Trophoblast cell (in vitro differentiated cells and primary cell): ENCODE results near the gene PALMD.
A peak's percentile ranks its signal among the peaks of the same experiment; 100 is the strongest.

Experiments
- DNase-seq, 2 donors: peaks; one replicate each; pipeline ENCODE4 v3.0.0-alpha.2; 2016
- H2AFZ ChIP-seq: 2 replicates; pipeline ENCODE4 v1.6.1; 2013; ENCODE audit warnings: low read length, moderate library complexity, mild to moderate bottlenecking; ENCODE audit not compliant: insufficient read depth, poor library complexity
- H2AK5ac ChIP-seq: 2 replicates; pipeline ENCODE4 v1.6.1; 2013; ENCODE audit warnings: mild to moderate bottlenecking, low read length
- H2BK120ac ChIP-seq: 2 replicates; pipeline ENCODE4 v1.6.1; 2013; ENCODE audit warnings: low read length, mild to moderate bottlenecking, moderate library complexity; ENCODE audit not compliant: insufficient read depth, poor library complexity
- H2BK12ac ChIP-seq: 2 replicates; pipeline ENCODE4 v1.6.1; 2013; ENCODE audit warnings: mild to moderate bottlenecking, low read length, moderate library complexity
- H2BK5ac ChIP-seq: 2 replicates; pipeline ENCODE4 v1.6.1; 2013; ENCODE audit warnings: low read length, low read depth, moderate library complexity, mild to moderate bottlenecking; ENCODE audit not compliant: poor library complexity
- H3K14ac ChIP-seq: 2 replicates; pipeline ENCODE4 v1.6.1; 2013; ENCODE audit warnings: mild to moderate bottlenecking, low read length
- H3K18ac ChIP-seq: 2 replicates; pipeline ENCODE4 v1.6.1; 2013; ENCODE audit warnings: mild to moderate bottlenecking, low read length
- H3K23ac ChIP-seq: 2 replicates; pipeline ENCODE4 v1.6.1; 2013; ENCODE audit warnings: low read length
- H3K27ac ChIP-seq: 2 replicates; pipeline ENCODE4 v1.5.1; 2013; ENCODE audit warnings: low read depth, mild to moderate bottlenecking, inconsistent platforms, low read length, moderate library complexity
- H3K27me3 ChIP-seq: 2 replicates; pipeline ENCODE4 v1.6.1; 2013; ENCODE audit warnings: inconsistent platforms, mild to moderate bottlenecking, low read length, moderate library complexity; ENCODE audit not compliant: insufficient read depth
- H3K36me3 ChIP-seq, 2 experiments: 1 replicate in 1 of 2; 2 replicates in 1 of 2; pipeline ENCODE4 v1.6.1; 2013; ENCODE audit warnings: low read length in 2 of 2, mild to moderate bottlenecking in 2 of 2, moderate library complexity in 1 of 2; ENCODE audit not compliant: insufficient read depth in 2 of 2, control insufficient read depth in 1 of 2
- H3K4ac ChIP-seq: 2 replicates; pipeline ENCODE4 v1.6.1; 2013; ENCODE audit warnings: low read depth, mild to moderate bottlenecking, low read length, moderate library complexity
- H3K4me1 ChIP-seq, 2 experiments: 1 replicate in 1 of 2; 2 replicates in 1 of 2; pipeline ENCODE4 v1.6.1; 2013; ENCODE audit warnings: low read length in 2 of 2, mild to moderate bottlenecking in 2 of 2, moderate library complexity in 1 of 2; ENCODE audit not compliant: insufficient read depth in 2 of 2, control insufficient read depth in 1 of 2
- H3K4me2 ChIP-seq: 2 replicates; pipeline ENCODE4 v1.6.1; 2013; ENCODE audit warnings: inconsistent platforms, mild to moderate bottlenecking, low read length, moderate library complexity
- H3K4me3 ChIP-seq: 2 replicates; pipeline ENCODE4 v1.5.1; 2013; ENCODE audit warnings: mild to moderate bottlenecking, low read depth, low read length, inconsistent platforms
- H3K79me1 ChIP-seq: one replicate; pipeline ENCODE4 v1.6.1; 2013; ENCODE audit warnings: low read length
- H3K79me2 ChIP-seq: 2 replicates; pipeline ENCODE4 v1.6.1; 2013; ENCODE audit warnings: low read length, mild to moderate bottlenecking; ENCODE audit not compliant: control insufficient read depth, insufficient read depth, poor library complexity
- H3K9ac ChIP-seq: 2 replicates; pipeline ENCODE4 v1.6.1; 2013; ENCODE audit warnings: mild to moderate bottlenecking, low read length
- H3K9me3 ChIP-seq: 2 replicates; pipeline ENCODE4 v1.6.1; 2013; ENCODE audit warnings: low read depth, mild to moderate bottlenecking, control low read depth, inconsistent platforms, low read length; ENCODE audit not compliant: insufficient read depth
- H4K12ac ChIP-seq: 2 replicates; pipeline ENCODE4 v1.6.1; 2013; ENCODE audit warnings: low read depth, mild to moderate bottlenecking, low read length, moderate library complexity
- H4K8ac ChIP-seq: 2 replicates; pipeline ENCODE4 v1.6.1; 2013; ENCODE audit warnings: low read depth, mild to moderate bottlenecking, low read length, moderate library complexity
- H4K91ac ChIP-seq: one replicate; pipeline ENCODE4 v1.6.1; 2013; ENCODE audit warnings: low read depth, mild to moderate bottlenecking, low read length, moderate library complexity
- WGBS: extraction: QIAGEN DNeasy Blood & Tissue Kit; methylation state at CpG from one replicate; pipeline ENCODE4 v1.1.7; 2013; ENCODE audit warnings: missing lambda C conversion rate; ENCODE audit not compliant: insufficient read length, insufficient coverage; ENCODE audit errors: extremely low coverage; 5-methylcytosine and 5-hydroxymethylcytosine counted together

The PALMD gene

GRCh38 chr1:99672038-99672437, 26.1 kb downstream of the PALMD start:
- Histone ChIP-seq H3K9me3 (no peaks in the 10 kb centered on the region), H3K4me1 (no peaks in the 10 kb centered on the region), H3K36me3 (no peaks in the 10 kb centered on the region), H3K27me3 (no peaks in the 10 kb centered on the region), H3K27ac (no peak overlapping the region), H3K79me2 (no peaks in the 10 kb centered on the region), H3K9ac (no peak overlapping the region), H2BK12ac (no peak overlapping the region), H4K8ac (no peak overlapping the region), H3K79me1 (no peaks in the 10 kb centered on the region), H2AFZ (no peak overlapping the region), H3K4me3 (no peak overlapping the region), H2BK120ac (no peak overlapping the region), H3K4ac (no peak overlapping the region), H3K18ac (no peak overlapping the region), H3K23ac (no peak overlapping the region), H2BK5ac (no peak overlapping the region), H3K14ac (no peak overlapping the region), H4K12ac (no peak overlapping the region), H2AK5ac (no peak overlapping the region), H3K4me2 (no peak overlapping the region), H4K91ac (no peak overlapping the region)
- no peak for DNase-seq
- WGBS = no CpG with 5 or more reads among the region's 4 CpGs

GRCh38 chr1:99672530-99673213, 26.8 kb downstream of the PALMD start:
- no peaks in the 10 kb centered on the region for H3K36me3 ChIP-seq
- no peaks in the 10 kb centered on the region for H3K4me1 ChIP-seq
- no peak overlapping the region for H2BK120ac ChIP-seq
- no peak overlapping the region for H3K14ac ChIP-seq
- no peak overlapping the region for H3K4me3 ChIP-seq
- H3K27ac ChIP-seq = no peak overlapping the region
- H3K23ac ChIP-seq = no peak overlapping the region
- DNase-seq = peak; percentile 7 to 61
- no peaks in the 10 kb centered on the region for H3K27me3 ChIP-seq
- no peak overlapping the region for H3K18ac ChIP-seq
- H2AFZ ChIP-seq = no peak overlapping the region
- H3K9me3 ChIP-seq = no peaks in the 10 kb centered on the region
- H3K9ac ChIP-seq = no peak overlapping the region
- no CpG with 5 or more reads among the region's 6 CpGs for WGBS
- H3K79me1 ChIP-seq = no peaks in the 10 kb centered on the region
- H4K91ac ChIP-seq = no peak overlapping the region
- no peak overlapping the region for H2BK5ac ChIP-seq
- H2BK12ac ChIP-seq = no peak overlapping the region
- H4K12ac ChIP-seq = no peak overlapping the region
- H2AK5ac ChIP-seq = no peak overlapping the region
- no peak overlapping the region for H3K4ac ChIP-seq
- no peak overlapping the region for H3K4me2 ChIP-seq
- H3K79me2 ChIP-seq = no peaks in the 10 kb centered on the region
- H4K8ac ChIP-seq = no peak overlapping the region

GRCh38 chr1:99673315-99673714, 27.4 kb downstream of the PALMD start:
- Histone ChIP-seq H3K79me2 (no peaks in the 10 kb centered on the region), H3K4me3 (no peak overlapping the region), H4K91ac (no peak overlapping the region), H3K14ac (no peak overlapping the region), H2AK5ac (no peak overlapping the region), H4K12ac (no peak overlapping the region), H2BK5ac (no peak overlapping the region), H3K23ac (no peak overlapping the region), H2BK12ac (no peak overlapping the region), H3K27ac (no peak overlapping the region), H3K9ac (no peak overlapping the region), H3K4me2 (no peak overlapping the region), H3K27me3 (no peaks in the 10 kb centered on the region), H3K18ac (no peak overlapping the region), H3K4me1 (no peaks in the 10 kb centered on the region), H3K4ac (no peak overlapping the region), H3K9me3 (no peaks in the 10 kb centered on the region), H2BK120ac (no peak overlapping the region), H3K36me3 (no peaks in the 10 kb centered on the region), H3K79me1 (no peaks in the 10 kb centered on the region), H4K8ac (no peak overlapping the region), H2AFZ (no peak overlapping the region)
- DNase-seq = peak in 1 of 2 donors; percentile 78
- WGBS = no CpG with 5 or more reads among the region's 5 CpGs

GRCh38 chr1:99674115-99675064, 28.5 kb downstream of the PALMD start:
- Histone ChIP-seq H3K4me2 (no peak overlapping the region), H3K9me3 (no peaks in the 10 kb centered on the region), H3K27me3 (no peaks in the 10 kb centered on the region), H3K23ac (no peak overlapping the region), H3K4me1 (no peaks in the 10 kb centered on the region), H3K4ac (no peak overlapping the region), H4K12ac (no peak overlapping the region), H2AK5ac (no peak overlapping the region), H2BK5ac (no peak overlapping the region), H3K4me3 (no peak overlapping the region), H3K14ac (no peak overlapping the region), H3K36me3 (no peaks in the 10 kb centered on the region), H3K18ac (no peak overlapping the region), H3K79me2 (no peaks in the 10 kb centered on the region), H3K27ac (no peak overlapping the region), H4K91ac (no peak overlapping the region), H2BK12ac (no peak overlapping the region), H2AFZ (no peak overlapping the region), H4K8ac (no peak overlapping the region), H2BK120ac (no peak overlapping the region), H3K9ac (no peak overlapping the region), H3K79me1 (no peaks in the 10 kb centered on the region)
- DNase-seq = no peak
- no CpG with 5 or more reads among the region's 6 CpGs for WGBS
